Muscle layer of duodenum (tissue), 2 donors: ENCODE results near the gene HSPBP1.

Experiments used
- H3K27ac ChIP-seq: one replicate; pipeline ENCODE4 v1.7.0; 2013; ENCODE audit warnings: mild to moderate bottlenecking, low read length
- H3K27me3 ChIP-seq: one replicate; pipeline ENCODE4 v1.7.0; 2013; ENCODE audit warnings: low read depth, mild to moderate bottlenecking, control low read depth, low read length
- H3K36me3 ChIP-seq, 2 donors: one replicate each; pipeline ENCODE4 v1.7.0; 2013; ENCODE audit warnings: low read length in 2 of 2, control low read depth in 1 of 2, mild to moderate bottlenecking in 1 of 2; ENCODE audit not compliant: insufficient read depth in 2 of 2, control insufficient read depth in 1 of 2
- H3K4me1 ChIP-seq, 2 donors: one replicate each; pipeline ENCODE4 v1.7.0; 2013; ENCODE audit warnings: low read length in 2 of 2, mild to moderate bottlenecking in 2 of 2, control low read depth in 1 of 2, moderate library complexity in 1 of 2; ENCODE audit not compliant: insufficient read depth in 2 of 2, control insufficient read depth in 1 of 2
- H3K4me3 ChIP-seq, 2 donors: one replicate each; pipeline ENCODE4 v1.7.0; 2013; ENCODE audit warnings: low read length in 2 of 2, low read depth in 1 of 2, mild to moderate bottlenecking in 1 of 2
- H3K9me3 ChIP-seq, 2 donors: one replicate each; pipeline ENCODE4 v1.7.0; 2013; ENCODE audit warnings: low read length in 2 of 2, control low read depth in 1 of 2, mild to moderate bottlenecking in 1 of 2; ENCODE audit not compliant: control insufficient read depth in 1 of 2
- donor health status: healthy.

HSPBP1 gene

DNA sequence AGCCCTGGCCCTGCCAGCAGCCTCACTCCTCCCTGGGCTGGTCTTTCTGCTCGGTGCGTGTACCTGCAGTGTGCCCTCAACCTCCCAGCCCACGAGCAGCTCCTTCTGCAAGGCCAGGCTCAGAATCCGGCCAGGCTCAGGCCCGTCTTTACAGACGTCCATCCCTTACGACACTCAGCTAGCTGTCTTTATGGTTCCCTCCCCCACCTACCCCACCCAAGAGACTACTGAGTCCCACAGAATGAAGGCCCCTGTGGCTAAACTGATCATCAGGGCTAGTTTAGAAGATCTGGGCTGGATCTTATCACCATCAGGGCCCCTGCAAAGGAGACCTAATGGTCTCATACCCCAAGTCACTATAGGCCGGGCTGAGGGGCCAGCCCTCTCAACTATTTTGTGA lies 34.5 kb upstream of the HSPBP1 start:
- Histone ChIP-seq H3K27ac (no peak overlapping the region), H3K4me1 (no peaks in the 10 kb centered on the region), H3K4me3 (no peak overlapping the region), H3K36me3 (peaks cover 0 to 8% of the 10 kb centered on the region in 2 donors), H3K9me3 (no peaks in the 10 kb centered on the region), H3K27me3 (no peaks in the 10 kb centered on the region)

DNA sequence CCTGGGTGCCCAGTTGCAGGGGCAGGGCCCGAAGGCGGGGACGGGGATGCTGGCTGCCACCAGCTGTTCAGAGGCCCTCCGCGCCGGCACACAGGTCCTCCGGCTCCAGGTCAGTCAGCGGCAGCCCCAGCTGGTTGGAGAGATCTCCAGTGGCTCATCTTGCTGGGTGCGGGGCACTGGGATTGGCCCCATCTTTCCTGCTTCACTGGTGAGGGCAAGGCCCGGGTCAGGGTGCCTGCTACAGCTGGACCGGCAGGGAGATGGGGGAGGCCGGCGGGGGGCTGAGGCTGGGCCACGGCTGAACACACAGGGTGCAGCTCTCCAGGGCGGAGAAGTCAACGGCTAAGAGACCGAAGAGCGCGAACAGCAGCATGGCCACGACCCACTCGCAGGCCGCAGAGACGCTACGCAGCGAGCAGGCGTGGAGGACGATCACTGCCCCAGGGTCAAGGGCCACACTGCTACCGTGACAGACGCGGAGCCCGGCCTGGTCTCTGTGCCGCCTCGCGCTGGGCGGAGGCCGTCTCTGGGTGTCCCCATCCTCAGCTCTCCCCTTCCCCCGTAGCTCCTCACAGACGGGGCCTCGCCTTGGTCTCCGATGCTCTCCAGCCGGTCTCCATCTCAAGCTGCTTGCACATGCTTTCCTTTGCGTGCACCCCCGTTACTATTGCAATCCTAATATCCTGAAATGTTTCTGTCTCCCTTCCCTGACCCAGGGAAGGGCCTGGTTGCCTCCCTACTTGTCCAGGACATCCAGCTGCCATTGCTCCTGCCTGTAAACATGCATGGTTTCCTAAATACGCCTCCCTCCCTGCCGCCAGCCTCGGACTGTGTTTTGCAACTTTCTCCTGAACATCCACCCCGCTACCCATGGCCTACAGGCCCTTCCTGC lies 33.0 kb upstream of the HSPBP1 start:
- no peak overlapping the region for H3K27ac ChIP-seq
- no peaks in the 10 kb centered on the region for H3K4me1 ChIP-seq
- peaks cover 0 to 19% of the 10 kb centered on the region in 2 donors for H3K36me3 ChIP-seq
- no peaks in the 10 kb centered on the region for H3K9me3 ChIP-seq
- no peak overlapping the region for H3K4me3 ChIP-seq
- H3K27me3 ChIP-seq = no peaks in the 10 kb centered on the region

DNA sequence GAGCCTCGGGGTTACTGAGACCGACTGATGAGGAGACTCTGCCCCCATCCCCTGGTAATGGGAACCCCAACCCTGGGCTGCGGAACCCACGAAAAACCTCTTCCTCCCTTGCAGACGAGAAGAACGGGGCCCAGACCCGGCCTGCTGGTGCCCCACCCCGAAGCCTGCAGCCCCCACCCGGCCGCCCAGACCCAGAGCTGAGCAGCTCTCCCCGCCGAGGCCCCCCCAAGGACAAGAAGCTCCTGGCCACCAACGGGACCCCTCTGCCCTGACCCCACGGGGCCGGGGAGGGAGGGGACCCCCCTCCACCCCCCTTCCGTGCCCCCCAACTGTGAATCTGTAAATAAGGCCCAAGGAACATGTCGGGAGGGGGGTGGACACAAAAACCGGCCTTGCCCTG lies 31.9 kb upstream of the HSPBP1 start:
- Histone ChIP-seq H3K27me3 (no peaks in the 10 kb centered on the region), H3K4me3 (no peak overlapping the region), H3K27ac (no peak overlapping the region), H3K36me3 (peaks cover 0 to 22% of the 10 kb centered on the region in 2 donors), H3K4me1 (no peaks in the 10 kb centered on the region), H3K9me3 (no peaks in the 10 kb centered on the region)

DNA sequence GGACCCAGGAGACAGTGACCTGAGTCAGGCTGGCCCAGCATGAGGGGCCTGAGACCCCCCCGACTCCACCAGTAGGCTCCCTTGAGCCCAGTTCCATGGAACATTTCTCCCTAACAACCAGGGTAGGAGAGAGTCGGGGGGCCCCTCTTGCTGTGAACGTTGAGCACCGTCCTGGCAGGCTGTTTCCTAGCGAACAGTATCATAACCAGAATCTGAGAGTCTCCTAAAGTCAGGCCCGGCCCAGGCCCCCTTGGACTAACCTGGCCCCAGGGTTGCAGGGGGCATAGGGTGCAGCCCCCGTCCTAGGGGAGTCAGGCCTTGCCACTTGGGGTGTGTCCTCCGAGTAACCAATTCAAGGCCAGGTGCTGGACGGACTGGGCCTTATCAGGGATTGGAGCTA lies 31.5 kb upstream of the HSPBP1 start:
- no peaks in the 10 kb centered on the region for H3K9me3 ChIP-seq
- H3K27me3 ChIP-seq = no peaks in the 10 kb centered on the region
- H3K27ac ChIP-seq = no peak overlapping the region
- H3K4me1 ChIP-seq = no peaks in the 10 kb centered on the region
- no peak overlapping the region for H3K4me3 ChIP-seq
- H3K36me3 ChIP-seq = peaks cover 0 to 26% of the 10 kb centered on the region in 2 donors

DNA sequence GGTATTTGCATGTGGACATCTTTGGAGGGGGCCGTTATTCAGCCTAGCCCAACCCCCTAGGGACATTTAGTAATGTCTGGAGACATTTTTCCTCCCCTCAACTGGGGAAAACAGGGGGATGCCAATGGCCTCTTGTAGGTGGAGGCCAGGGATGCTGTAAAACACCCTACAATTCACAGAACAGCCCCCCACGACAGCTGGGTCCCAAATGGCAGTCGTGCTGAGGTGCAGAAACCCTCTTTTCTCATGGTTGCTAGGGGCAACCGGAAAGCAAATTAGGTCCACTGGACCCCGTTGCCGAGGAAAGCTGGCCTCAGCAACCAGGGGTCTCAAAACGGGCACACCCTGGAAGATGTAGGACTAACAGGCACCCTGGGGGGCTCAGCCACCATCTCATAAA lies 30.6 kb upstream of the HSPBP1 start:
- Histone ChIP-seq H3K9me3 (no peaks in the 10 kb centered on the region), H3K27ac (no peak overlapping the region), H3K4me1 (no peaks in the 10 kb centered on the region), H3K36me3 (peaks cover 0 to 35% of the 10 kb centered on the region in 2 donors), H3K4me3 (no peak overlapping the region), H3K27me3 (no peaks in the 10 kb centered on the region)

DNA sequence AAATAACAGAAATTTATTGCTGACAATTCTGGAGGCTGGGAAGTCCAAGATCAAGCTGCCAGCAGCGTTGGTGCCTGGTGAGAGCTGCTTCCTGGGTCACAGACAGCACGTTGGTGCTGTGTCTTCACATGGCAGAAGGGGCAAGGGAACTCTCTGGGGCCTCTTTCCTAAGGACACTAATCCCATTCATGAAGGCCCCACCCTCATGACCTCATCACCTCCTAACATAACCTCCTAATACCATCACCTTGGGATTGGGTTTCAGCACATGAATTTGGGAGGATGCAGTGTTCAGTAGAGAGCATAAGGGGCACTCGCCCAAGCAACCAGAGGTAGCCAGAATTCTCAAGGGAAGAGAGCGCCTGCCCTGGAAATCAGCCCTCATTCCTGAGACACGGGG lies 29.5 kb upstream of the HSPBP1 start:
- Histone ChIP-seq H3K27ac (no peak overlapping the region), H3K27me3 (no peaks in the 10 kb centered on the region), H3K4me3 (no peak overlapping the region), H3K4me1 (no peaks in the 10 kb centered on the region), H3K36me3 (peaks cover 0 to 41% of the 10 kb centered on the region in 2 donors), H3K9me3 (no peaks in the 10 kb centered on the region)

DNA sequence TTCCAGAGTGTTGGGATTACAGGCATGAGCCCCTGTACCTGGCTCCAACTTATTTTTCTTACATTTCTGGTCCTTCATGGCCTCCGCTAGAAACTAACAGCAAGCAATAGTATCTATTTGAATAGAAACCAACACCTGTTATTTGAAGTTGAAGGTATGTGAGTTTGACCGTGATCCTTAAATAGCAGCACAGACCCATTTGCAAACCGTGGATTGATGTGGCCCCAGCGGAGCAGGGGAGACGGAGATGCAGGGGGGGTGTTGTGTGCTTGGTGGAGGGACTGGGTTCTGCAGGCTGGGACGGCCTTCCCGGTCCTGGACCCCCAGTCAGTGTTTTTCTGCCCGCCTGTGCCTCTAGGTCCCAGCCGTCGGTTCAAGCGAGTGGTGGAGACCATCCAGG lies 28.4 kb upstream of the HSPBP1 start:
- Histone ChIP-seq H3K27ac (no peak overlapping the region), H3K36me3 (peaks cover 2 to 50% of the 10 kb centered on the region in 2 donors), H3K9me3 (no peaks in the 10 kb centered on the region), H3K4me3 (no peak overlapping the region), H3K27me3 (no peaks in the 10 kb centered on the region), H3K4me1 (no peaks in the 10 kb centered on the region)

DNA sequence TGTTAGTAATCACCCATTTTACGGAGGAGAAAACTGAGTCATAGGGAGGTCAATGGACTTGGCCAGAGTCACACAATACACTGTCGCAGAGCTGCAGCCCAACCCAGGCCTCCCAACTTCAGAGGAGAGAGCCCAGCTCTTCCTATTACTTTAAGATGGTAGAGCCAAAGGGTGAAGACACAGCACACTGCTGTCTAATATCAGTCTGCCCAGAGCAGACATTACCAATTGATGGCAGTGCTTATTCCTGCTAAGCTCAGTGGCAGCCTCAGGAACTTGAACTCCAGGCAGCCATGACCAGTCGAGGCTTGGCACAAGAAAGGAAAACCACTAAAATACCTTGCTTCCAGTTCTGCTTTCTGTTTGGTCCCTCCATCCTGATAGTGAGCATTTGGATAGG lies 26.8 kb upstream of the HSPBP1 start:
- peaks cover 6 to 58% of the 10 kb centered on the region in 2 donors for H3K36me3 ChIP-seq
- H3K4me1 ChIP-seq = peaks cover 0 to 4% of the 10 kb centered on the region in 2 donors
- H3K27ac ChIP-seq = no peak overlapping the region

DNA sequence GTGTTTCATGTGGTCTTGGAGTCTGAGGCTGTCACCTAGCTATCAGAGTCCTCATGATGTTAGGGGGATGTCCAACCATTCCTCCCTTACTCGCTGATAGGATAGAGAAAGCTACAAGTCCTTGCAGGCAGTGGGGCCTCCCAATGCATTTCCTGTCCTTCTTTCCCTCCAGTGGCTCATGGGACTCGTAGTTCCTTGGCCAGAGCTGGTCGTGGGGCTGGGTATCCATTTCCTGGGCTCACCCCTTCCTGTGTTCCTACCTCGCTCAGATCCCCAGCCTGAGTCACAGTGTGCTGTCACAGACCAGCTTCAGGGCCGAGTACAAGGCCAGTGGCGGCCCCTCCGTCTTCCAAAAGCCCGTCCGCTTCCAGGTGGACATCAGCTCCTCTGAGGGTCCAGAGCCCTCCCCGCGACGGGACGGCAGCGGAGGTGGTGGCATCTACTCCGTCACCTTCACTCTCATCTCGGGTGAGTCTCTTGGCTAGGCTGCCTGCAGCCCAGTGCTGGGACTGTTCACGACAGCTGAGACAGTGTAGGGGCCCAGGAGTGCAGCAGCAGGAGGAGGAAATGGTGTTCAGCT lies 26.2 kb upstream of the HSPBP1 start:
- H3K4me1 ChIP-seq = peaks cover 0 to 10% of the 10 kb centered on the region in 2 donors
- H3K27me3 ChIP-seq = no peaks in the 10 kb centered on the region
- no peaks in the 10 kb centered on the region for H3K9me3 ChIP-seq
- no peak overlapping the region for H3K27ac ChIP-seq
- H3K36me3 ChIP-seq = peaks cover 6 to 58% of the 10 kb centered on the region in 2 donors
- no peak overlapping the region for H3K4me3 ChIP-seq

More for the DNA sequence above, 26.8 kb upstream of the HSPBP1 start:
- Histone ChIP-seq H3K27me3 (no peaks in the 10 kb centered on the region), H3K9me3 (no peaks in the 10 kb centered on the region), H3K4me3 (no peak overlapping the region)

DNA sequence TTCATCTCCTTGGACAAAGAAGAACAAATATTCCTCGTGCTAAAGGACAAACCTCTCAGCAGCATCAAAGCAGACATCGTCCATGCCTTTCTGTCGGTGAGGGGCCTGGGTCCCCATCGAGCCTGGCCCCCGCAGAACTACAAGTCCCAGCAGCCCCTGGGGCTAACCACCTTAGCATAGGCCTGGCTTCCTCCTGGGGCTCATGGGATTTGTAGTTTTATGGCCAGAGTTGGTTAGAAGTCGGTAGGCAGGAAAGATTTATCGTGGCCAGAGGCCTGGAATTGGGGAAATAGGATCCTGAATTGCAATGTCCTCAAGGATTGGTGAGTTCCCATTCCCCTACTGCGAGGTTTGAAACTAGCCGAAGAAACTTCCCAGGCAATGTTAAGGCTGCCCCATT lies 25.6 kb upstream of the HSPBP1 start:
- Histone ChIP-seq H3K36me3 (peaks cover 6 to 58% of the 10 kb centered on the region in 2 donors), H3K9me3 (no peaks in the 10 kb centered on the region), H3K27ac (no peak overlapping the region), H3K4me3 (no peak overlapping the region), H3K4me1 (peaks cover 0 to 10% of the 10 kb centered on the region in 2 donors), H3K27me3 (no peaks in the 10 kb centered on the region)

DNA sequence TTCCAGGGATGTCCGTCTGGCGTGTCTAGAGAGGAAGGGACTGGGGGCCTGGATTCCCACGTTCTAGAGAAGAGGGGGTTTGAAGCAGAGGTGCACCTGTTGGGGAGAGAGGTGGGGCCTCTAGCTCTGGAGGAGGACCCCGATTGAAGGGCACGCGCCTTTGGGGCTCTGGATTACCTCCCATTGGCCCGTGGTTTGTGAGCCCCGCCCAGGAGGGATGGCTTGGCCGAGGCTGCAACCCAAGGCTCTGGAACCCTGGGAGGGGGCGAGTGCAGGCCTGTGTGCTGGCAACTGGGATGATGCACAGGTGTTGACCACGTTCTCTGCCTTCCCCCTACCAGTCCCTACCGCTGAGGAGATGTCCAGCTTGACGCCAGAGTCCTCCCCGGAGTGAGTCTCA lies 25.1 kb upstream of the HSPBP1 start:
- Histone ChIP-seq H3K9me3 (no peaks in the 10 kb centered on the region), H3K36me3 (peaks cover 6 to 55% of the 10 kb centered on the region in 2 donors)

More for the DNA sequence above, 25.1 kb upstream of the HSPBP1 start:
- Histone ChIP-seq H3K27me3 (no peaks in the 10 kb centered on the region), H3K4me1 (peaks cover 0 to 10% of the 10 kb centered on the region in 2 donors), H3K27ac (no peak overlapping the region), H3K4me3 (no peak overlapping the region)
